Measurements from ENCODE around the gene FER. TPM values are rescaled to one million over a fixed set of nuclear protein-coding genes. Genes with fewer than 3 reads are reported as not detected.

FER gene
- total RNA-seq, 2 donors from 2014 or later = 10.8 to 15.7 TPM

GRCh38 chr5:109195667-109196066 is 448.0 kb downstream of the FER start:
- H3K9ac ChIP-seq (ENCODE audit: low read depth in 2 of 2, low read length in 2 of 2) = no peak overlapping the region
- no peak for TF ChIP-seq CTCF (IDR thresholded peaks at IDR 0.05)
- H3K36me3 ChIP-seq = no peaks in the 10 kb centered on the region
- H3K27me3 ChIP-seq = no peaks in the 10 kb centered on the region
- no peak overlapping the region for H3K4me3 ChIP-seq
- H3K27ac ChIP-seq = no peak overlapping the region
- DNase-seq = no peak
- intact Hi-C loops (cut with DNase I) = no loop called here
- H3K9me3 ChIP-seq = no peaks in the 10 kb centered on the region
- peaks cover 4% of the 10 kb centered on the region for H3K4me1 ChIP-seq

- Histone ChIP-seq H3K27ac (no peak overlapping the region), H3K36me3 (no peaks in the 10 kb centered on the region), H3K27me3 (no peaks in the 10 kb centered on the region), H3K9me3 (no peaks in the 10 kb centered on the region), H3K4me3 (no peak overlapping the region), H3K4me1 (peaks cover 4% of the 10 kb centered on the region), H3K9ac (ENCODE audit: low read depth in 2 of 2, low read length in 2 of 2) (no peak overlapping the region)
- intact Hi-C loops (cut with DNase I) = no loop called here
- no peak for TF ChIP-seq CTCF (IDR thresholded peaks at IDR 0.05)
- DNase-seq = no peak
These were observed 448.6 kb downstream of the FER start for GRCh38 chr5:109196087-109196822.

- no peak for DNase-seq
- Histone ChIP-seq H3K9me3 (no peaks in the 10 kb centered on the region), H3K9ac (ENCODE audit: low read depth in 2 of 2, low read length in 2 of 2) (no peak overlapping the region), H3K4me3 (no peak overlapping the region), H3K36me3 (no peaks in the 10 kb centered on the region), H3K27ac (no peak overlapping the region), H3K27me3 (no peaks in the 10 kb centered on the region), H3K4me1 (peaks cover 4% of the 10 kb centered on the region)
- TF ChIP-seq CTCF (IDR thresholded peaks at IDR 0.05) = no peak
- intact Hi-C loops (cut with DNase I) = no loop called here
These were observed 449.1 kb downstream of the FER start for GRCh38 chr5:109196823-109197160.

- no peak for DNase-seq
- H3K9me3 ChIP-seq = no peaks in the 10 kb centered on the region
These were observed 451.6 kb downstream of the FER start for GRCh38 chr5:109199289-109199688.

GRCh38 chr5:109199799-109200620 is 452.3 kb downstream of the FER start:
- Histone ChIP-seq H3K4me1 (no peaks in the 10 kb centered on the region), H3K9me3 (no peaks in the 10 kb centered on the region), H3K9ac (ENCODE audit: low read depth in 2 of 2, low read length in 2 of 2) (no peak overlapping the region), H3K27ac (no peak overlapping the region), H3K4me3 (no peak overlapping the region), H3K36me3 (no peaks in the 10 kb centered on the region), H3K27me3 (no peaks in the 10 kb centered on the region)
- TF ChIP-seq CTCF (IDR thresholded peaks at IDR 0.05) = no peak
- intact Hi-C loops (cut with DNase I) = no loop called here
- no peak for DNase-seq

More at GRCh38 chr5:109199289-109199688, 451.6 kb downstream of the FER start:
- Histone ChIP-seq H3K4me1 (peaks cover 2% of the 10 kb centered on the region), H3K9ac (ENCODE audit: low read depth in 2 of 2, low read length in 2 of 2) (no peak overlapping the region), H3K27me3 (no peaks in the 10 kb centered on the region), H3K36me3 (no peaks in the 10 kb centered on the region), H3K27ac (no peak overlapping the region), H3K4me3 (no peak overlapping the region)
- no peak for TF ChIP-seq CTCF (IDR thresholded peaks at IDR 0.05)
- intact Hi-C loops (cut with DNase I) = no loop called here

Measured in colonic mucosa (tissue), 4 donors.